Left renal pelvis (tissue), 4 donors: Measurements from ENCODE around the gene CNNM1. TPM values are rescaled to one million over a fixed set of nuclear protein-coding genes. Genes with fewer than 3 reads are reported as not detected.

Source experiments
- DNase-seq, 4 donors: peaks; one replicate each; pipeline ENCODE4 v3.0.0-alpha.2; 2013; ENCODE audit warnings: low read depth in 4 of 4, low spot score in 3 of 4
- polyA plus RNA-seq, 4 donors: library from polyadenylated mRNA; unstranded; fragments of 120-200 nt; gene quantifications; one replicate each; pipeline ENCODE4 v1.2.1, GENCODE V29; 2013; ENCODE audit not compliant: insufficient read length in 4 of 4

Gene CNNM1
- polyA plus RNA-seq, 4 donors: 0.55 to 2.3 (median 1.7) TPM

DNA sequence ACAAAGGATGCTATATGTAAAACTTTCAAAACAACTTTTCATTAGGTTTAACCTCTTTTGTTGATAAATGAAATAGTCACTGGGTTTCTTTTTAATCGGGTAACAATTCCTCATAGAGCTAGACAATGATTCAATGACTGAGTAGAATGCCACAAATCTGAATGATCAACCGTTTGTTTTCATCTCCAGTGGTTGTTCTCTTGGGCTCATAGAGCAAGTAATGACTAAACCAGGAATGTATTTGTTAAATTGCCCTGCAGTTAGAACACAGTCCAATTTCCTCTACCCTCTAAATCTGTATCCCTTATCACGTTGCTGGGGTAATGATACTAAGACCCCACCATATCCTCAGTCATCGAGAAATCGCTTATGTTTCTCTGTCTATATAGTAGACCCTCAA lies 40.0 kb downstream of the CNNM1 start:
- DNase-seq: no peak

DNA sequence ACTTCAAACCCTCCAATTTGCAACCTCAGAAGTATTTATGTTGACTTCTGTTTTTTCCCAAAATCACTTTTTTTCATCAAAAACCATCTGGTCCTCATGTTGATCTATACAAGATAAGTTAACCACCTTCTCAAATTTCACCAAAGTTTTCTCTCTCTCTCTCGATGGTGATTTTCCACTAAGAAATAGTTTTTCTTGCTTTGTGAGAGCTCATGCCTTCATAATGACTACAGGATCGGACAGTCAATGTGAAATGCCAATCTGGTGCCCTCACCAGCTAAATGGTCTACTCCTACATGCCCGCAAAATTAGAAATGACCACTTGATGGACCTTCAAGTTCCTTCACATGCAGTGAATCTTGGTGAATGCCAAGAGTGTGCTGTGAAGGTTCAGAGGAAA lies 40.4 kb downstream of the CNNM1 start:
- DNase-seq: no peak

DNA sequence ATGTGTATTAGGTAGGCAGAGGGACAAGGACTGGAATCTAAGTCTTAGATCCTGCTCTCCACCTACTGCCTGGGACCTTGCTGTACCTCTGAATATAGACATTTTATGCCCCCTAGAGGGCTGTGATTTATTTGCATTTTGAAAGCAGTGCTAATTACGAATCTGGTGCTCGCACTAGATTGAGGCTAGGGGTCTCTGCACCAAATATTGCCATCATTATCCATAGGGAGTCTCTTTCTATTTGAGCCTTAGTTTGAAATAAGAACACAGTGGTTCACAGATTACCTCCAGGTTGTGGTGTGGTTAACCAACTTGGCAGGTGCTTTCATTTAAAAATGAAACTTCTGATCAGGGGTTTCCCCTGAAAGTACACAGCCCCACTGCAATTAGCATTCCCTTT lies 41.8 kb downstream of the CNNM1 start:
- peak in 1 of 4 donors; percentile 3 for DNase-seq

DNA sequence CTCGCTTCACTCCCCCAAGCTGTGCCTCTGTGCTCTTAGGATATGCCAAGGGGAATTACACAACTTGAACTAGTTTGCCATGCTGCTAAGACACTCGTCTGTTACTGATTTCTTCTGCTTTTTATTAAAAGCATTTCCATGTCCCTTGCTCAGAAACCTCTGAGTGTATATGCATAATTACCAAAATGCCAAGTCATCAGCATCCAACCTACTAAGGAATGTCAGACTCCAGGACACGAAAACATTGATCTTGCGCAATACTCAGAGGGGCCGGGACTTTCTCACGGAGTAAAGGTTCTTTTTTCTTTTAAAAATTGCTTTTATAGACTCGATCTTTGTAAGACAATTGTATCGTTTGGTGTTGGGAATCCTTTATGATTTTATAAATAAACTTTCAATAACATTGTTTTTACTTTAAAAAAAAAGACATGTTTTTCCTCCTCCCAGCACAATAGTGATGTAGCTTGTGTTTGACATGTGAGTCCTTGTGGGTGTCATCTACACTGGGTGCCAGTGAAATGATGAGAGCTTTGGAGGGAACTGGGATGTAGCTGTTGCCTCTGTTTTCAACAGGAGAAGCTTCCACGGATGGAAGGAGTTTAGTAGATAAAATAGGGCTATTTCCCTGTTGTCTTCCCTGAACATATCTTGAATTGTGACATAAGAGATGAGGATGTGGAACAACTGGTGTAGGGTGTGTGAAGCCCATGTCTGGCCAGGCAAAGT lies 43.6 kb downstream of the CNNM1 start:
- no peak for DNase-seq

DNA sequence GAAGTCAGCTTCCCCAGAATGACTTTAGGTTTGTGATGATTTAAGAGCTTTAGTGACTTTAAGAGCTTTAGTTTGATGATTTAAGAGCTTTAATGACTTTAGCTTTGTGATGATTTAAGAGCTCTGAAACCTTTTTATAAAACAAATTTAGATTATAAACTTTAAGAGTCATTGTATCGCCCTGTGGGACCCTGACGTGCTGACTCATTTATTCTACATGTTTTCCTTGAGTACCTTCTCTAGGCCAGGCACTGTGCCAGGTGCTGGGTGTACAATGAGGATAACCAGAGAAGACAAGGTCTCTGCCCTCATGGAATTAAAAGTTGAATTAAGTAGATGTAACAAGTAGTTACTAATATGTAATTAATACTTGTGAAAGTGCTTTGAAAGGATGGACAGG lies 45.4 kb downstream of the CNNM1 start:
- DNase-seq: no peak

DNA sequence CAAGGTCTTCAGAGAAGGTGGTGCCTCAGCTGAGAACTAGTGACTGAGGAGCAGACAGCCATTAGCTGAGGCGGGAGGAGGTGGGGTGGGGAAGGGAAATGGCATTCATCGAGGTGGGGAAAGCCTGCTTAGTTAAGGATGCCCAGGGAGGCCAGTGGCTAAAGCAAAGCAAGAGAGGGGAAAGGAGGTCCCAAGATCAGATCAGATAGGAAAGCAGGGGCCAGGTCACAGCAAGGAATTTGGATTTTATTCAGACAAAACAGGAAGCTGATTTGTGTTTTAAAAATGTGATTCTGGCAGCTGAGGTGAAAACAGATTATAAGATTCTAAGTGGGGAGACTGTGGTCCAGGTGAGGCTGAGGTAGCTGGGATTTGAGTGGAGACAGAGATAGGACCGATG lies 45.8 kb downstream of the CNNM1 start:
- DNase-seq: no peak

DNA sequence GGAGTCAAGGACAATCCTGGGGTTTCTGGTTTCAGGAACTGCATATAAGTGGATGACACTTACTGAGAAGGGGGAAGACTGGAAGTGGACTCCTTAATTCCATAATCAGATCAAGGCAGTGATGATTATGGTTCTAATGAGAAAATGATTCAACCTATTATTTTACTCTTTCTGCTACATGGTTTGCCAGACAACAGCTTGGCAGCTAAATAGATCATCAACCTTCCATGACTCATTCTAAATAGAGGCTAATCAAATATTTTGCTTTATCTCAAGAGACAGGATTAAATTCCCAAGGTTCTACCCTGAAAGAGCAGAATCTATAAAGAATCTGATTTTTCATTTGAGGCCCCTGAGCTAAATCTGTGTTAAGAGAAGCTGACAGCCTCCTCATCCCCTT lies 46.3 kb downstream of the CNNM1 start:
- DNase-seq: no peak

DNA sequence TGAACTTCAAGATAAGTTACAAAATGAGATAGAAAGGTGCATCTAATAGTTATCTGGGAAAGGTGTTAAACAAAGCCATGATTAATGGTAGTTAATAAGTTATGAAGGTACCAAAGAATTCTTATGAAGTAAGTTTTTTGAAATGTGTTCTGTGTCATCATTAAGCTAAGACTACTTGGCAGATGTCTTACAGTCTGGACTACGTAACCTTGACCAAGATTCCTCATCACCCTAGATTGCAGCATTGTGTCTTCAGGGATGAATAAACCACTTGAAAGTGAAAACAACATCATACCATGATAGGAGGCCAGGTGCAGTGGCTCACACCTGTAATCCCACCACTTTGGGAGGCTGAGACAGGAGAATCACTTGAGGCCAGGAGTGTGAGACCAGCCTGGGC lies 53.0 kb downstream of the CNNM1 start:
- DNase-seq: no peak

DNA sequence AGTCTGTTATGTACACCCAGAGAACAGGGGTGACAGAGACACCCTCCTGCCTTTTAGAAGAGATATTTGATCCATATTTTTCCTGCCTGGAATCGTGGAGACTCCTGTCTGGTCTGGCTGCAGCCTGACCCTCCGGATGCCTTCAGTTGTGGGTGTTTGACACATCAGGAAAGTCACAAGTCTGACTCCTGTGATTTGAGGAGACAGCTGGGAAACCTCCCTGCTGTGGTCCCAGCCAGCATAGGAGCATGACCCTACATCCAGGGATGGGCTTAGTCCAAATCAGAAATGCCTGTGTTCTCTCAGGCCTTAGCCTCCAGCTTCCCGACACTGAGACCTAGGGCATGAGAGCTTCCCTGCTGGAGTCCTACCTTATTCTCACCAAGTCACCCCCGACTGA lies 57.9 kb downstream of the CNNM1 start:
- no peak for DNase-seq

DNA sequence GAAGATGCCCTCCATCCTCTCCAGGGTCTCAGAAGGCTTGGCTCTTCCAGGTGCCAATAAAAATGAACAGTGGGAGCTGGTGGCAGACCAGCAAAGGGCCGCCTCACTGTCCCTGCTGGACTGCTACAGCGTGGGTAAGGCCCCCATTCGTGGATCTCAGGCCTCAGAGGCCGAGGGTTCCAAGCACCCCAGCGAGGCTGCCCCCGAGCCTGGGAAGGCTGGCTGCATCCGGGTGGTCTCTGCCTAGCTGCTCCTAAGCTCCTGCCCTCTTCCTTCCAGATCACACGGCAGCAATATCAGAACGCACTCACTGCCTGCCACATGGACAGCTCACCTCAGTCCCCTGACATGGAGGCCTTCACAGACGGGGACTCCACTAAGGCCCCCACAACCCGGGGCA lies 58.4 kb downstream of the CNNM1 start:
- DNase-seq: no peak

DNA sequence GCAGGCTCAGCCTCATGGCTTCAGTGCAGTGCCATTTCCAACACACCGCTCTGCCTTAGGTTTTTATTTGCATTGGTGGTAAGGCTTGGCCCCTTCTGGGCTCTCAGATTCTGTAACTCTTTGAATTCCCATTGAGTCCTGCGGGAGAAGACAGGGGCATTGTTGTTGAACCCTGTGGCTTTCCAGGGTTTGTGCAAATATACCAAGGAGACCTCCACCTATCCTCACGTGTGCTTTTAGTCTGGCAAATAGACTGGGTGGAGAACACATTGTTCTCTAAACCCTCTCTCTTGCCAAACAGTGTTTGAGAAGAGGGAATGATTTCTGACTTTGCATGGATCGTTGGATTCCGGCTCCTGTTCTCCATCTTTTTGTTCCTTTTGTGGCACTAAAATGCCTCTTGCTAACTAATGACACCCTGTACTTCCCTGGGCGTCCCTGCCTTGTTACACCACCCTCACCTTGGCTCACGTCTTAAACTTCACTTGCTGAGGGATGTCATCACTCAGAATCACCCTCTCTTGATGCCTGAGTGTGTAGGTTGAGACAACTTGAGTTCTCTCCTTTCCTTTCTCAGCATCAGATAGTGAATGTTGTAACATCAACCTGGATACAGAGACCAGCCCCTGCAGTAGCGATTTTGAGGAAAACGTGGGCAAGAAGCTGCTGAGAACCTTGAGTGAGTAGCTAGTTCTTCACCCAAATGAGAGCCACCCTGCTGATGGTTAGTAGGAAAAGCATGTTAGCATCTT lies 60.7 kb downstream of the CNNM1 start:
- no peak for DNase-seq

DNA sequence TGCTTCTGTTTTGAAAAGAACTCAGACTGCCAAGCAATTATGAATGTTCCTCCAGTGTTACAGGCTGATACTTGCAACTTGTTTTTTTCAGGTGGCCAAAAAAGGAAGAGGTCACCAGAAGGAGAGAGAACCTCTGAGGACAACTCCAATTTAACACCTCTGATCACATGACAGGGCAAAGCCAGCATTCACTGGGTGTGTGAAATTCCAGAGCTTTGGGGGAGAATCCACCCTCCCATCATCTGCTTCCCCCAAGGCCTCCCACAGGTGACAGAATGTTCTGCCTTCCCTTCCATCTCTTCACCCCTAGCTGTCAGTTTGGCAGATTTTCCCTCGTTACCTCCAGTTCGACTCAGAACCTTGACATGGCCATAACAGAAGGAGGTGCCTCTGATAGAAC lies 62.2 kb downstream of the CNNM1 start:
- no peak for DNase-seq

DNA sequence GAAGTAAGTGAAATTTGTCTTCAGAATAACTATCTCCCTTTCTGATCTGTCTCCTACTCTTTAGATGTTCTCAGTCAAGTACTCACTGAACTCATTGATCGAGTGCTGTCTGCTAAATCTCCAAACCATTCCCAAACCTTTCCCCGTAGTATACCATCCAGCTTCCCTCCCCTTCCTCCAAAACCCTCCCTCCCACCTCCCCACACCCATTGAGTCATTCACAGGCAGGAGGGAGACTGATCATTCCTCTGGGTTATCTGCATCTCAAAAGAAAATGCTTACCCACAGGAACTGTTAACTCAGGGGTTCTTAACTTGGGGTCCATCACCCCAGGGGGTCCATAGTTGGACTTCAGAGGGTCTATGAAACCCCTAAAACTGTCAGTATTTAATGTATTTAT lies 63.9 kb downstream of the CNNM1 start:
- no peak for DNase-seq

DNA sequence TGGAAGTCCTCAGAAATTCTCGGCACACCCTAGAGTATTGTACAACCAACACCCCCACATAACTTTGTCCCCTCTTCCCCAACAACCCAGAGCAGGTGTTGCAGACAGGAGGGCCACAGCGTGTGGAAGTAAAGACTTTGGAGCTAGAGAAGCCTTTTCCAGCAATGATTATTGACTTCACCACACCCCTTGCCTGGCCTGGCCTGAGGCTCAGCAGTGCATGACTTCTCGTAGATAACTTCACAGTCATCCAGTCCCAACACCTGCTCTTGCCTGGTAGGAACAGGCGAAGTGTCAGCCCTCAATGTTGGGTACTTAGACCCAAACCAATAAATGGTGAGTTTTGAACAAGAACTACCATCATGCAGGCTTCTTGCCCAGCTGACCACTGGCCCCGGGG lies 64.5 kb downstream of the CNNM1 start:
- DNase-seq: no peak

DNA sequence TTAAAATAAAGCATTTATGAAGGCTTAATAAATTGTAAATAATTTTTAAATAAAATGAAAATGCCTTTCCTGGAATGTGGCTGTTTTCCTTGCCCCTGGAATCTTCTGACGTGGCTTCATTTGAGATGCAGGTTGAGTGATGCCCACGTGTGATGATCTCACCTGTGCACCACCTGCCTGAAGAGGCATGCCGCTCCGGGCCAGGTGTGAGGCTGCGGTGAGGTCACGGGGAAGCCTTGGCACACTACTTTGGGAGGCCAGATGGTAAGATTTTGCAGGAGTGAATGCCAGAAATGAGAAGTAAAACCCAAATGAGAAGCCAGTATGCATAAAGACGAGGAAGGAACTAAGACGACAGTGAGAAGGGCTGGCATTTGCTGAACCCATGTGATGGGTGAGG lies 65.1 kb downstream of the CNNM1 start:
- DNase-seq: no peak

DNA sequence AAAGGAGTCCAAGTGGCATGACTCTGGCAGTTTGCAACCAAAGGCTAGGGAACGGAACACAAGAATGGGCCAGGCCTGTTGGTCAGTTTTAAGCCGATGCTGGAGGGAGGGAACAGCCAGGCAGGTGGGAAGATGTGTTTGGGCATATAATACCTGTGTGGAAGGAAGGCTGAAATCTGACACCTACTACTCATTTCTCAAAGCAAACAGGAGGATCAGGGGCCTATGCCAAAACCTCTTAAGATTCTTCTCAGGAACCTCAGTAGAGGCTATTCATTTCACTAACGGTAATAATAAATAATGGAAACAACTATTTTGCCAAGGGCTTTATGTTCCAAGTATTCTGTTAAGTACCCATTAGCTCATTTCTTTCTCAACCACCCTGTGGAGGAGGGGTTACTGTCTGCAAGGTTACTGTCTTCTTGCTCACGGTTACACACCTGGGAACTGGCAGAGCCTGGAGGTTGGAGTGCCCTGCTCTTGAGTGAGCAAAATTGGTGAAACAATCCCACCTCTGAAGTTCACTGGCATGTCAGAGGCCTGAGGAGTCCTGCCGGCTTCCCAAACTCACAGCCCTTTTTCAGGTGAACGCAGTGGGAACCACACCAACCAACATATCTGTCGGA lies 65.7 kb downstream of the CNNM1 start:
- no peak for DNase-seq

DNA sequence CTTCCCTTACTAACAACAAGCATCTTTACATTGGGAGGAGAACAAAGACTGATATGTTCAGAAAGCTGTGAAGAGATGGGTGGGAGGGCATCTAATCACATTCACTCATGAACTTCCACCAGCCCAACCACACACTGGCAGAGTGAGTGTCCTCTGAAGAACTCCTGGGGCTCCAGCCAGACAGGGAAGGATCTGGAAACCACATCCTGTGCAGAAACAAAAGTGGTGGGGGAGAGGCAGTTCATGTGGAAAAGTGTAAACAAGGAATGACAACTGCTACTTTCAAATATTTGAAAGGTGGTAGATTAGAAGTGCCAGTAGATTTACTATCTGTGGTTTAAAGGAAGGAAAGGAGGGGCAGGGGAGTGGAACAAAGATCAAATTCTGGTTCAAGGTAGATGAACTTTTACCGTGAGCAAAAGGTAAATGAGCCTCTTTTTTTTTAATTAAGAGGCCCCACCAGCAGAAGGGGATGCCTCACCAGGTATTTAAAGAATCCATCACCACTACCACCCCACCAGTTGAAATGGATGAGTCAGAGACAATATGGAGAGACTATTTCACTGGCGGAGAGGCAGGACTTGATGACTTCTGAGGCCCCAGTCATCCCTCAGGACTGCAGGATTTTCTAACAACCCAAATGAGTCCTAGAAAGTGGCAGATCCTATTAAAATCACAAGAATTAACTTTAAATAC lies 66.7 kb downstream of the CNNM1 start:
- DNase-seq: no peak

DNA sequence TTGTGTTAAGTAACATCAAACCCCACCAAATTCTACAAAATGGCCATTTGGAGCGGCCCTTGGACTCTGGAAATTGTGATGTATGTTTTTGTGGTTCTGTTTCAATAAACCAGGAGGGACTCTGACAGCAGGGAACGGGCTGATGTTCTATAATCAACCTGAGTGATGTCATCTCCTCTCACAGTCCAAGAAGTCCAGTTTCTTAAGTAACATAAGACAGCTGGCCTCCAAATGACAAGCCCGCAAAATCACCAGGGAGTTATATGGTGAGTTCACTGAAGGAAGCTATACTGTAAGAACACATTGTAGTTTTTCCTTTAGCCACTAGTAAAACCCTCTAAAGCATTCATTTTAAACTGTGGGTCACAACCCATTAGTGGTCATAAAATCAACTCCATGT lies 67.3 kb downstream of the CNNM1 start:
- no peak for DNase-seq

DNA sequence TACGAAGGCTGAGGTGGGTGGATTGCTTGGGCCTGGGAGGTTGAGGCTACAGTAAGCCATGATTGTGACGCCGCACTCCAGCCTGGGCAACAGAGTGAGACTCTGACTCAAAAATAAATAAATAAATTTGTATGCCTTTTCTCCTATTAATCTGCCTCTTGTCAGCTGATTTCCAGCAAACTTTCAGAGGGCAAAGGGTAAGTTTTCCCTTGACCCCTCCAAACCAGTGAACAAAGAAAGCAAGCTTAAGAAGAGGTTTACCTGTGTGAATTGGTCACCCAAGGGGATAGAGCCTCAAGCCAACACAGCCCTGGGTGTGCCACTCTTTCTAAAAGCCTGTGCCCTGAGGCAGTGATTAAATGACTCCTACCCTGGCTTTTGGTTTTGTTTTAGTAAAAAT lies 70.5 kb downstream of the CNNM1 start:
- no peak for DNase-seq

DNA sequence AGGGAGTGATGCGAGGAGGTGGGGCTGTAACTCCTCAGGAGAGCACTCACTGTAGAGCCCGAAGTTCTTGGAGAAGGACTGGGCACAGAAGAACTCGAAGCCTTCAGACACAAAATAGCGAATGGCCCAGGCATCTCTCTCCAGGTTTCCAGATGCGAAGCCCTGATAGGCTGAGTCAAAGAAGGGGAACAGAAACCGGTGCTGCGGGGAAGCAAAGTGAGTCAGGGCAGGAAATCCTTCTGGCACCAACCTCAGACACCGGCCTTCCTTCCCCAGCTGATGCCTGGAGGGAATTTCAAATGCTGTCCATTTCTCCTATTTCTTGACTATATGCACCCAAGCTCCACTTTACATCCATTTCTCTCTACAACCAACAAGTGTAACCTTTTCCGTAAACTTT lies 74.5 kb downstream of the CNNM1 start:
- no peak for DNase-seq

DNA sequence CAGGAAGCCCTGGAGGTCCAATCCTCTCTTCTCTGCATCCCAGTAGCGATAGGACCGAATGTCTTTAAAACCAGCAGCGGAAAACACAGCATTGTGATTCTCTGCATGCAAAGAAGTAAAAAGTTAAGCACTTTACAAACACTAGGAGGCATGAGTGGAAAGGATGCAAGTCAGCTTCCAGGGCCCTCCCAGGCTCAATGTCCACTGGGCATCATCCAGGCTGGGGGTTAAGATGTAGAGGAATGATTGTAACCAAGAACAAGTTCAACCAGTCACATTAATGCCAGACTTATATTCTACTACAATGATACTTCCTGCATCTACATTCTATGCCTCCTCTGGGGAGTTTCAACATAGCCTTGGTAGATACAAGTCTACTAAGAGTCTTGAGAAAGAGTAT lies 77.0 kb downstream of the CNNM1 start:
- DNase-seq: no peak
